Head of caudate nucleus (tissue), 42 donors: Measurements from ENCODE around the gene ABCA8.

Experiments used
- DNase-seq, 42 donors: peaks; one replicate each; pipeline versions ENCODE4 v3.0.0 to v3.0.0-alpha.2; 2020 to 2021; ENCODE audit warnings: mixed read lengths in 7 of 42
- intact Hi-C: fragments of 100-400 bp; cut with DNase I; formaldehyde crosslinking; loops from one replicate; pipeline ENCODE4 v1.15.0; 2022

Gene ABCA8

GRCh38 chr17:68878226-68878885 lies 76.8 kb downstream of the ABCA8 start:
- intact Hi-C loops, result no loop called here
- no peak for DNase-seq

DNA sequence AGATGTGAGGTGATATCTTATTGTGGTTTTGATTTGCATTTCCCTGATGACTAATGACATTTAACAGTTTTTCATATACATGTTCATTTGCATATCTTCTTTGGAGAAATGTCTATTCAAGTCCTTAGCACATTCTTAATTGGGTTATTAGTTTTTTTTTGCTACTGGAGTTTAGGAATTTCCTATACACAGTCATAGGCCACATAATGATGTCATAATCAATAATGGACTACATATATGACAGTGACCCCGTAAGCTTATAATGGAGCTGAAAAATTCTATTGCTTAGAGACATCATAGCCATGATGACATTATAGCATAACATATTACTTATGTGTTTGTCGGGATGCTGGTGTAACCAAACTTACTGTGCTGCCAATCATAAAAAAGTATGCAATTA lies 83.7 kb downstream of the ABCA8 start:
- intact Hi-C loops, result no loop called here
- DNase-seq, result no peak

GRCh38 chr17:68870976-68871375 lies 84.2 kb downstream of the ABCA8 start:
- DNase-seq, result no peak
- intact Hi-C loops, result no loop called here

DNA sequence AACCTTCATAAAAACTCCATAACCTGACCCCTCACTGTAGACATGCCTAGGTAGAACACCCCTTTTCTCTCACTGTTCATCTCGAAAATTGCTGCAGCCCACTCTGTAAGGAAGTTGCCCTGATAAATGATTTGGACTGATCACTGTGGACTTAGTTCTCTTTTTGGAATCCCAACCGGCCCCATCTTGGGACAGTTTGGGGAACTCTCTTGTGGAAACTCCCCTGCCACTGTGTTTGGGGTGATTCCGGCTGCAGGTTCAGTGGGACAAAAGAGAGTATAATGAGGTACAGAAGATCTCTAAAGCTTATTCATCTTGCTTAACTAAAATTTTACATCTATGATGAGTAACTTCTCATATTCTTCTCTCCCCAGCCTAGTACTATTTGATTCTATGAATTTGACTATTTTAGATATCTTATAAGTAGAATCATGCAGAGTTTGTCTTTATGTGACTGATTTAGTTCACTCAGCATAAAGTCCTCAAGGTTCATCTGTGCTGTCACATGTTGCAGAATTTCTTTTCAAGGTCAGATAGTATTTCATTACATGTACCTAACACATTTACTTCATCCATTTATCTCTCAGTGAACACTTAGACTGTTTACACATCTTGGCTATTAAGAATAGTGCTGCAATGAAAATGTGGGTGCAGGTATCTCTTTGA lies 84.9 kb downstream of the ABCA8 start:
- no peak for DNase-seq

GRCh38 chr17:68868708-68869107 lies 86.5 kb downstream of the ABCA8 start:
- no peak for DNase-seq
- intact Hi-C loops, result no loop called here

More for the DNA sequence above, 84.9 kb downstream of the ABCA8 start:
- intact Hi-C loops, result no loop called here

- DNase-seq, result no peak
- intact Hi-C loops, result no loop called here
These were observed 87.3 kb downstream of the ABCA8 start for GRCh38 chr17:68867759-68868516.

- DNase-seq, result no peak
- intact Hi-C loops, result no loop called here
These were observed 89.6 kb downstream of the ABCA8 start for GRCh38 chr17:68865584-68865983.

GRCh38 chr17:68863091-68863652 lies 92.0 kb downstream of the ABCA8 start:
- DNase-seq, result no peak
- intact Hi-C loops, result no loop called here

DNA sequence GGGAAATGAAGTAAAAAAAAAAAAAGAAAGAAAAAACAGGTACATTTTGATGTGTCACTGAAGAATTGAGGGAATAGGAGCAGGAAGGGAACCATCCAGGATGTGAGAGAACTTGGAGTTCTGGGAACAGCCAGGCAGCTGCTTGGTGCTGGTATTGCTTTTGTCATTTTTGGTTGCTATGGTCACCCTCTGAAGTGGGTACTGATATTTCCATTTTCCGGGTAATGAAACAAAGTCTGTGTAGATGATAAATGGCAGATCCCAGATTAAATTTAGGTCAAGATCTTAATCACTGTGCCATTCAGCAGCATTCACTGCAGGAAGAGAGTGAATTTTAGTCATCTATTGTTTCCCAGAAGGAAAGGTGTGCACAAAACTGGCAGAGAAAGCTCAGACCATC lies 93.6 kb downstream of the ABCA8 start:
- DNase-seq, result no peak
- intact Hi-C loops, result no loop called here

GRCh38 chr17:68860941-68861340 lies 94.3 kb downstream of the ABCA8 start:
- no peak for DNase-seq
- intact Hi-C loops, result no loop called here

DNA sequence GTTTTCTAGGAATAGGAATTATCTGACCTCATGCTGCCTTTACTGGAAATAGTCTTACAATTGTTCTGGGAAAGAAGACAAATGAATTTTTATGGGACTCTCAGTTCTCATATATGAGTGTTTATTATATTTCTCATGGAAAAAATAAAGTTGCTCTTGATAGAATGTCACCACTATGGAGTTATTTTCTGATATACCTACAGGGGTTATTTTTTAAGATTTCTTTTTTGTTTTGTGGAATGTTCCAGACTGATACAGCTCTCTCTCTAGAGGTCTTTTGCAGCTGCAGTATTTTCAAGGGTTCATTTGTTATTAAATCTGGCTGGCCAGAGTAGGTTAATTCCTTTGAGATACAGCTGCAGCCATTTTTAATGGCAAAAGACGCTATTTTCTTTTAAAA lies 100.7 kb downstream of the ABCA8 start:
- intact Hi-C loops, result no loop called here
- DNase-seq, result no peak

GRCh38 chr17:68853439-68853838 lies 101.8 kb downstream of the ABCA8 start:
- intact Hi-C loops, result no loop called here

DNA sequence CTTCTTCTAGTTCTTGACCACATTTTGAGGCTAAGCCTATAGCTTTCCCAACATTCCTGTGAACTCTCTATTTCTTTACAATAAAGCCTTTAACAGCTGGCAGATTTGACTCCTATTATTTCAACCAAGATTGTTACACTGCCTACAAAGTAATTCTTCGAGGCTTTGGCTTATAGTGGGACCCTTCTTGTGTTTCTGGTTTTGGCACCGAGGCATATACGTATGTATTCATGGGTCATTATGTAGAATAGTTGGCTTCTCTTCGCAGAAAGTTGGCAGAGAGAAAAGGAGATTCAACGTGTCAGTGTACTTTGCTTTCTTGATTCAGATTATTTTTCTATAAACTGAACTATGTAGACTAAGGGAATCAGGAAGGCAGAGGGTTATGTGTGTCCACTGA lies 102.2 kb downstream of the ABCA8 start:
- no peak for DNase-seq
- intact Hi-C loops, result no loop called here

More at GRCh38 chr17:68853439-68853838, 101.8 kb downstream of the ABCA8 start:
- DNase-seq, result no peak

GRCh38 chr17:68851890-68852289 lies 103.3 kb downstream of the ABCA8 start:
- intact Hi-C loops, result no loop called here
- DNase-seq, result no peak

GRCh38 chr17:68850749-68851510 lies 104.3 kb downstream of the ABCA8 start:
- DNase-seq, result no peak
- intact Hi-C loops, result no loop called here

GRCh38 chr17:68849673-68850610 lies 105.2 kb downstream of the ABCA8 start:
- intact Hi-C loops, result no loop called here
- no peak for DNase-seq

DNA sequence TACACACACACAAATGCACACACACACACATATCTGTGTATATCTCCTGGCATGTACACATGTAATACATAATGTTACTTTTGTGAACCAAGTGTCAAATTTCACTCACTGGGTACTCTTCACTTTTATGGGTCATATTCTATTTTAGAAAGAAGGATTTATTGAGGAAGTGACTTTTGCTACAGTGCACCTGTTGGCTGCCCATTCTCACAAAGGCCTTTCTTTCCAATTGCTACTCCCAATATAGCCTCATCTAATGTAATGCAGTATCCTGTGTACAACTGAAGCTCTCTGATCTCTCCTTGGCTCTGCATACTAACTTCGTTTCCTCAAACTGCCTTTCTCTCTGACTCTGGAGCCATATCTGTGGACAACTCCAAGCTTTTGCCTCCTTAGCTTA lies 107.5 kb downstream of the ABCA8 start:
- no peak for DNase-seq
- intact Hi-C loops, result no loop called here

GRCh38 chr17:68843522-68843921 lies 111.7 kb downstream of the ABCA8 start:
- DNase-seq, result no peak
- intact Hi-C loops, result no loop called here
